Heart left ventricle (tissue), 16 donors: ENCODE measurements around the gene OR51A2. TPM values are rescaled to one million over a fixed set of nuclear protein-coding genes. Genes with fewer than 3 reads are reported as not detected.

Source experiments
- ATAC-seq, 4 donors: fragments of 200-7000 bp; cut with Tn5 transposase; one replicate each; pipeline ENCODE4 v1.9.1; 2020 to 2022; ENCODE audit warnings: moderate library complexity in 4 of 4, mild to moderate bottlenecking in 3 of 4, moderate number of reproducible peaks in 1 of 4
- DNase-seq, 5 donors: peaks; one replicate each; pipeline ENCODE4 v3.0.0-alpha.2; 2020
- H3K27ac ChIP-seq, 12 donors: fragments of 200-600 bp; sonication (generic) in 4 of 12; one replicate each; pipeline versions ENCODE4 v1.5.0 to v1.8.0; 2016 to 2022; ENCODE audit warnings: mild to moderate bottlenecking in 2 of 12
- H3K27me3 ChIP-seq, 9 donors: fragments of 200-600 bp; sonication (generic) in 2 of 9; one replicate each; pipeline versions ENCODE4 v1.5.1 to v1.8.0; 2016 to 2022; ENCODE audit warnings: mild to moderate bottlenecking in 3 of 9
- H3K36me3 ChIP-seq, 9 donors: fragments of 200-600 bp; sonication (generic) in 2 of 9; one replicate each; pipeline versions ENCODE4 v1.5.0 to v1.8.0; 2018 to 2022; ENCODE audit warnings: mild to moderate bottlenecking in 2 of 9
- H3K4me1 ChIP-seq, 12 donors: fragments of 200-600 bp; sonication (generic) in 4 of 12; one replicate each; pipeline versions ENCODE4 v1.5.0 to v1.8.0; 2016 to 2022; ENCODE audit warnings: mild to moderate bottlenecking in 3 of 12
- H3K4me3 ChIP-seq, 12 donors: fragments of 200-600 bp; sonication (generic) in 4 of 12; one replicate each; pipeline versions ENCODE4 v1.5.0 to v1.8.0; 2017 to 2022; ENCODE audit warnings: mild to moderate bottlenecking in 9 of 12, moderate library complexity in 4 of 12
- H3K9me3 ChIP-seq, 12 donors: fragments of 200-600 bp; sonication (generic) in 4 of 12; one replicate each; pipeline versions ENCODE4 v1.5.0 to v1.8.0; 2016 to 2022; ENCODE audit warnings: mild to moderate bottlenecking in 1 of 12
- CTCF ChIP-seq, 12 donors: fragments of 200-600 bp; sonication (generic) in 4 of 12; IDR thresholded peaks; one replicate each; pipeline versions ENCODE4 v1.5.0 to v1.8.0; 2018 to 2022; ENCODE audit warnings: antibody characterized with exemption in 12 of 12, mild to moderate bottlenecking in 5 of 12
- POLR2A ChIP-seq, 2 donors: fragments of 450-650 bp; IDR thresholded peaks; one replicate each; pipeline ENCODE4 v1.6.1; 2017; ENCODE audit warnings: antibody characterized with exemption in 2 of 2, mild to moderate bottlenecking in 2 of 2, moderate library complexity in 2 of 2
- WGBS, 4 donors: extraction: QIAGEN DNeasy Blood & Tissue Kit in 2 of 4; methylation state at CpG; one replicate each; pipeline versions ENCODE4 v1.1.5 to v1.1.7; 2013 to 2018; 5-methylcytosine and 5-hydroxymethylcytosine counted together
- intact Hi-C, 10 donors: fragments of 100-400 bp; cut with DNase I; formaldehyde crosslinking; loops; one replicate each; pipeline versions ENCODE4 v1.11.1 to v1.14.2; 2022
- polyA plus RNA-seq, 2 donors: library from polyadenylated mRNA; stranded (reverse); fragments of 200-250 nt; gene quantifications; one replicate each; pipeline ENCODE4 v1.2.3, GENCODE V29; 2013
- total RNA-seq, 9 donors: library from RNA; depleted of rRNA in 2 of 9; stranded (reverse); fragments of >200 nt in 2 of 9; fragmentation: NEBNext Ultra II Directional in 3 of 9; extraction: Animal tissue kit (Norgen Biotek cat#: 25700) in 3 of 9; gene quantifications; one replicate each; pipeline versions ENCODE4 v1.1.0 to v1.2.4, GENCODE V29; 2016 to 2023
- donor health status: ischemic (EF 13 %, LVEDD 7.1; RV severe dilation, severe dysfunction).
- donor health status: healthy with polysubstance abuse.
- donor health status: DM: no; HTN: yes; CAD: no.
- donor health status: DM: no; HTN: no; CAD: no.
- donor health status: ischemic (EF 25% LVEDD 6.9; RV normal size, moderate dysfunction).
- donor health status: ischemic (EF 25% LVEDD 5.7; RV mildly dilated, moderate dysfunction).
- donor health status: healthy.
- donor health status: DM: yes; HTN: yes; CAD: no.
- donor health status: ischemic (EF 35%, LVEDD 5.7; RV mildly dilated, moderate dysfunction).
- donor health status: nonischemic (EF 11% LVEDD 7.7; RV severe dilation, severe dysfunction).
- donor health status: DM: yes; HTN: yes; CAD: no.
- donor health status: PGD.
- donor health status: ischemic (EF 29% LVEDD 5.4; RV normal size, mild dysfunction).
- donor health status: nonischemic (EF 23%, LVEDD 6.1; RV moderate dilation, normal function).

Gene OR51A2
- total and polyA plus RNA-seq, 11 donors, result not detected

GRCh38 chr11:4983841-4984240, 28.3 kb upstream of the OR51A2 start:
- Histone ChIP-seq H3K4me1 (no peaks in the 10 kb centered on the region), H3K27me3 (no peaks in the 10 kb centered on the region), H3K4me3 (no peak overlapping the region), H3K36me3 (no peaks in the 10 kb centered on the region), H3K9me3 (no peaks in the 10 kb centered on the region), H3K27ac (no peak overlapping the region)
- intact Hi-C loops, result no loop called here
- no peak for TF ChIP-seq POLR2A (IDR thresholded peaks at IDR 0.05)
- no peak for TF ChIP-seq CTCF (IDR thresholded peaks at IDR 0.05)
- 66 to 74% (median 70%) methylated on average over 6 of the region's 6 CpGs for WGBS, 4 donors
- DNase-seq (no peak), ATAC-seq (no peak)

- H3K27me3 ChIP-seq, result no peaks in the 10 kb centered on the region
- intact Hi-C loops, result no loop called here
- ATAC-seq (no peak), DNase-seq (no peak)
- TF ChIP-seq CTCF (IDR thresholded peaks at IDR 0.05) (no peak), POLR2A (IDR thresholded peaks at IDR 0.05) (no peak)
- no peaks in the 10 kb centered on the region for H3K4me1 ChIP-seq
- H3K4me3 ChIP-seq, result no peak overlapping the region
- H3K27ac ChIP-seq, result no peak overlapping the region
- no peaks in the 10 kb centered on the region for H3K36me3 ChIP-seq
- H3K9me3 ChIP-seq, result no peaks in the 10 kb centered on the region
- WGBS, 4 donors, result 82 to 87% (median 84%) methylated on average over 3 of the region's 3 CpGs
Measured at GRCh38 chr11:4982678-4983077, 27.2 kb upstream of the OR51A2 start.

- Histone ChIP-seq H3K4me1 (no peaks in the 10 kb centered on the region), H3K27ac (no peak overlapping the region), H3K36me3 (no peaks in the 10 kb centered on the region), H3K27me3 (no peaks in the 10 kb centered on the region), H3K9me3 (no peaks in the 10 kb centered on the region), H3K4me3 (no peak overlapping the region)
- 40 to 58% (median 49%) methylated on average over 3 of the region's 3 CpGs for WGBS, 4 donors
- no peak for ATAC-seq
- no peak for DNase-seq
- intact Hi-C loops, result no loop called here
- TF ChIP-seq POLR2A (IDR thresholded peaks at IDR 0.05) (no peak), CTCF (IDR thresholded peaks at IDR 0.05) (no peak)
Measured at GRCh38 chr11:4979036-4979435, 23.5 kb upstream of the OR51A2 start.

GRCh38 chr11:4975436-4975835, 19.9 kb upstream of the OR51A2 start:
- no peak for ATAC-seq
- Histone ChIP-seq H3K4me3 (no peak overlapping the region), H3K4me1 (no peaks in the 10 kb centered on the region), H3K27ac (no peak overlapping the region), H3K27me3 (no peaks in the 10 kb centered on the region), H3K9me3 (no peaks in the 10 kb centered on the region), H3K36me3 (no peaks in the 10 kb centered on the region)
- 82 to 84% (median 82%) methylated on average over 5 of the region's 5 CpGs for WGBS, 4 donors
- TF ChIP-seq POLR2A (IDR thresholded peaks at IDR 0.05), result no peak
- TF ChIP-seq CTCF (IDR thresholded peaks at IDR 0.05), result no peak
- intact Hi-C loops, result no loop called here
- DNase-seq, result no peak
